ENCODE data around the gene PTPRO. TPM values are rescaled to one million over a fixed set of nuclear protein-coding genes. Genes with fewer than 3 reads are reported as not detected.

The PTPRO gene
- total RNA-seq, 1 experiment from 2014 or later, result 2.8 TPM

- POLR2A ChIA-PET (ENCODE audit: low non-redundant PET), result interaction anchor here (0.6 kb wide), 1 partner anchor 458 kb away, joined by 4 read pairs; no protein-coding TSS in a partner anchor
- Histone ChIP-seq H3K27me3 (replicated peaks; ENCODE audit: insufficient read depth, low read depth, low read length, poor library complexity) (no peaks in the 10 kb centered on the region), H3K27ac (ENCODE audit: low read depth, low read length, poor library complexity, severe bottlenecking) (no peak overlapping the region), H3K36me3 (ENCODE audit: insufficient read depth, low read length, poor library complexity, severe bottlenecking) (no peaks in the 10 kb centered on the region), H3K4me1 (ENCODE audit: insufficient read depth, low read length, poor library complexity, severe bottlenecking) (no peaks in the 10 kb centered on the region), H3K4me3 (ENCODE audit: low read depth, low read length, poor library complexity, severe bottlenecking) (no peak overlapping the region), H3K9me3 (ENCODE audit: low read depth, low read length, poor library complexity, severe bottlenecking) (no peaks in the 10 kb centered on the region)
- CTCF ChIA-PET, result no interaction called here
- DNase-seq (ENCODE audit: low spot score), result no peak
- intact Hi-C loops (cut with micrococcal nuclease; ENCODE audit: unreplicated experiment), result loop anchor here (5.0 kb wide), 1 partner anchor 303 kb away; no protein-coding TSS in a partner anchor
- no TSS peak for BruUV-seq (replicated peaks)
- no peak for TF ChIP-seq EZH2 (IDR thresholded peaks at IDR 0.05; ENCODE audit: borderline replicate concordance, low read depth, low read length, poor library complexity, severe bottlenecking)
- no peak for TF ChIP-seq CTCF (conservative IDR thresholded peaks at IDR 0.05; ENCODE audit: low read depth, low read length)
Measured at GRCh38 chr12:15580431-15580830, 258.1 kb downstream of the PTPRO start.

DNA sequence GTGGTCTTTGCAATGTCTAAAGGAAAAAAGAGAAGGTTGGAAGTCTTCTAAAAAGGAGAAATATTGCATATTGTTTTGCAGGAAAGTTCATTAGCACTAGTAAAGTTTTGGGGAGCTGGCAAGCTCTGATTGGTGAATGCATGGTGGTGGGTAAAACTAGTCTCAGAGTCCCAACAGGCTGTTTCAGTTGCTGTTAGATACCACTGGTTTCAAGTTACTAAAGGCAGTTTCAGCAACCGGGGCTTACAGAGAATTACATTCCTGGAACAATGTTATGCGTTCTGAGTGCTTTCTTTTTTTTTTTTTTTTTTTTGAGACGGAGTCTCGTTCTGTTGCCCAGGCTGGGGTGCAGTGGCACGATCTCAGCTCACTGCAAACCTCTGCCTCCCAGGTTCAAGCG is 258.7 kb downstream of the PTPRO start:
- DNase-seq (ENCODE audit: low spot score), result no peak
- no peaks in the 10 kb centered on the region for H3K36me3 ChIP-seq (ENCODE audit: insufficient read depth, low read length, poor library complexity, severe bottlenecking)
- H3K27me3 ChIP-seq (replicated peaks; ENCODE audit: insufficient read depth, low read depth, low read length, poor library complexity), result no peaks in the 10 kb centered on the region
- no TSS peak for BruUV-seq (replicated peaks)
- no peaks in the 10 kb centered on the region for H3K4me1 ChIP-seq (ENCODE audit: insufficient read depth, low read length, poor library complexity, severe bottlenecking)
- intact Hi-C loops (cut with micrococcal nuclease; ENCODE audit: unreplicated experiment), result loop anchor here (5.0 kb wide), 1 partner anchor 304 kb away; no protein-coding TSS in a partner anchor
- H3K9me3 ChIP-seq (ENCODE audit: low read depth, low read length, poor library complexity, severe bottlenecking), result no peaks in the 10 kb centered on the region
- no peak overlapping the region for H3K27ac ChIP-seq (ENCODE audit: low read depth, low read length, poor library complexity, severe bottlenecking)
- H3K4me3 ChIP-seq (ENCODE audit: low read depth, low read length, poor library complexity, severe bottlenecking), result no peak overlapping the region
- TF ChIP-seq CTCF (conservative IDR thresholded peaks at IDR 0.05; ENCODE audit: low read depth, low read length) (no peak), EZH2 (IDR thresholded peaks at IDR 0.05; ENCODE audit: borderline replicate concordance, low read depth, low read length, poor library complexity, severe bottlenecking) (no peak)
- ChIA-PET POLR2A (ENCODE audit: low non-redundant PET) (no interaction called here), CTCF (interaction anchor here (0.7 kb wide), 1 partner anchor 565 kb away, joined by 13 read pairs; no protein-coding TSS in a partner anchor)

GRCh38 chr12:15583804-15584203 is 261.5 kb downstream of the PTPRO start:
- Histone ChIP-seq H3K4me1 (ENCODE audit: insufficient read depth, low read length, poor library complexity, severe bottlenecking) (no peaks in the 10 kb centered on the region), H3K9me3 (ENCODE audit: low read depth, low read length, poor library complexity, severe bottlenecking) (no peaks in the 10 kb centered on the region), H3K4me3 (ENCODE audit: low read depth, low read length, poor library complexity, severe bottlenecking) (no peak overlapping the region), H3K27ac (ENCODE audit: low read depth, low read length, poor library complexity, severe bottlenecking) (no peak overlapping the region), H3K36me3 (ENCODE audit: insufficient read depth, low read length, poor library complexity, severe bottlenecking) (no peaks in the 10 kb centered on the region), H3K27me3 (replicated peaks; ENCODE audit: insufficient read depth, low read depth, low read length, poor library complexity) (no peaks in the 10 kb centered on the region)
- intact Hi-C loops (cut with micrococcal nuclease; ENCODE audit: unreplicated experiment), result loop anchor here (1.0 to 5.0 kb wide), 2 partner anchors 52 to 307 kb away; no protein-coding TSS in a partner anchor
- TF ChIP-seq EZH2 (IDR thresholded peaks at IDR 0.05; ENCODE audit: borderline replicate concordance, low read depth, low read length, poor library complexity, severe bottlenecking) (no peak), CTCF (conservative IDR thresholded peaks at IDR 0.05; ENCODE audit: low read depth, low read length) (no peak)
- CTCF ChIA-PET, result interaction anchor here (1.0 to 2.0 kb wide), 2 partner anchors 49 to 52 kb away, joined by 3 to 32 read pairs; no protein-coding TSS in a partner anchor
- POLR2A ChIA-PET (ENCODE audit: low non-redundant PET), result no interaction called here
- DNase-seq (ENCODE audit: low spot score), result no peak
- no TSS peak for BruUV-seq (replicated peaks)

All from A673 (cell line).